Measurements from ENCODE around the gene SEC22B. TPM values are rescaled to one million over a fixed set of nuclear protein-coding genes. Genes with fewer than 3 reads are reported as not detected.
A peak's percentile ranks its signal among the peaks of the same experiment; 100 is the strongest.
"Not testable (repeated sequence)": the region's sequence is repeated elsewhere in the genome, so short reads cannot be mapped to it uniquely, and the experiment has no call there.

Gene SEC22B
- total RNA-seq, 1 experiment from 2014 or later = 25.8 TPM

DNA sequence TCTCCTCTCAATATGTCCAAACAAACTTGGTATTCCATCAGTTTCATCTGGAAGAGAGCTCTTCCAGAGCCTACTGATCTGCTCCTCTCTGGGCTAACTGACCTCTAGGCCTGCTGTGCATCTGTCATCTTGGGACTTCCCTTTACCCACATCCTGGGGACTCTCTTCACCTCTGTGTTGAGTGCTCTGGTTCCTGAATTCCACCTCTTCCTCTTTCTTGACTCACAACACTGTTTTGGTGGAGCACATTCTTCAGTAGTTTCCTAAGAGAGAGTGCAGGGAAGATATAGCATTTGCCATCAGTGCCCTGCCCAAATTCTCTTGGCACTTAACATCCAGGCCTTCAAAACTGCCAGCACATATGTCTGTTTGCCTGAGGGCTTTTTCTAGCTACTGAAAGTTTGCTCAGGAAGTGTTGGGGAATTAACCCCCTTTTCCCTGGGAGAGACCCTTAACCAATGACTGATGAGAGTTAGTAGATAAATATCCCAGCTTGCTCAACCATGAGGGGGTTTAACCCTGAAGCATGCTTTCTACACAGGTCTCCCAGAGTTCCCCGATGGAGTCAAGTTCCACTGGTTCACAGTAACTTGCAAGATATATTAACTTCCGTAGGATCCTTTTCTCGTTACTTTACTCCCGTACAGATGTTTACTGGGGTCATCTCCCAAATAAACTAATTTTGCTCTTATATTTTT is 52.4 kb downstream of the SEC22B start:
- H3K27ac Mint-ChIP-seq (ENCODE audit: unreplicated experiment); H3K9me3 Mint-ChIP-seq (ENCODE audit: unreplicated experiment); intact Hi-C loops (cut with micrococcal nuclease; ENCODE audit: unreplicated experiment); H3K27me3 Mint-ChIP-seq (ENCODE audit: insufficient read depth, unreplicated experiment); H3K4me1 ChIP-seq; H3K4me3 ChIP-seq (ENCODE audit: low read depth, low read length); H3K4me1 Mint-ChIP-seq (ENCODE audit: low read depth, unreplicated experiment); CTCF ChIA-PET; H3K9me3 ChIP-seq; BruUV-seq (replicated peaks); POLR2A ChIA-PET; H3K36me3 ChIP-seq (ENCODE audit: control insufficient read depth, insufficient read depth, low read length); DNase-seq; H3K4me3 Mint-ChIP-seq (ENCODE audit: unreplicated experiment); H3K36me3 Mint-ChIP-seq (ENCODE audit: insufficient read depth, unreplicated experiment); H3K27me3 ChIP-seq (replicated peaks; ENCODE audit: control insufficient read depth, insufficient read depth, low read length): not testable (repeated sequence)

DNA sequence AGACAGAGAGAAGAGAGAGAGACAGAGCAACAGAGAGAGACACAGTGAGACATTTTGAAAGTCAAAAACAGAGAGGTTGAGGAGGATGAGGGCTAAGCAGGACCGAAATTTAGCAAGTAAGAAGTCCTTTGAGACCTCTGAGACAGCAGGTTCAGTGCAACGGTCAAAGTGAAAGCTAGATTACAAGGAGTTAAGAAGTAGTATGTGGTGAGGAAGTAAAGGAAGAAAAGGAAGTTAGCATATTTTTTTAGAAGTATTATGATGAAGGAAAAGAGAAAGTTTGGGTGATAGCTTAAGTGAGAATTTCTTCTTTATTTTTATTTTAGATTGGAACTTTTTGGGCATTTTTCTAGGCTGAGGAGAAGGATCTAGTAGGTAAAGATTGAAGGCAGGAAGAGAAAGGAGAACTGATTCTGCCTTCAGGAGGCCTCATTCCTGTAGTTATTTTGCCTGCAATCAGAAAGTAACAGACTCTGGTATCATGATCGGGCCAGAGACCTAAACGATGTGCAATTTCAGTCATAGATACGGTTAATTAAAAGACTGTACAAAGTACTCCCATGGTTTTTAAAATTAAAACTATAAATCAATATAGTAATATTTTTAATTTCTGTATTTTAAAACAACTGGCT is 53.9 kb downstream of the SEC22B start:
- H3K27me3 Mint-ChIP-seq (ENCODE audit: insufficient read depth, unreplicated experiment); H3K36me3 Mint-ChIP-seq (ENCODE audit: insufficient read depth, unreplicated experiment); H3K4me3 ChIP-seq (ENCODE audit: low read depth, low read length); H3K27me3 ChIP-seq (replicated peaks; ENCODE audit: control insufficient read depth, insufficient read depth, low read length); H3K27ac Mint-ChIP-seq (ENCODE audit: unreplicated experiment); H3K4me3 Mint-ChIP-seq (ENCODE audit: unreplicated experiment); DNase-seq; H3K4me1 ChIP-seq; BruUV-seq (replicated peaks); H3K36me3 ChIP-seq (ENCODE audit: control insufficient read depth, insufficient read depth, low read length); H3K9me3 Mint-ChIP-seq (ENCODE audit: unreplicated experiment); H3K9me3 ChIP-seq; POLR2A ChIA-PET; intact Hi-C loops (cut with micrococcal nuclease; ENCODE audit: unreplicated experiment); CTCF ChIA-PET: not testable (repeated sequence)
- H3K4me1 Mint-ChIP-seq (ENCODE audit: low read depth, unreplicated experiment) = peaks cover 10% of the 10 kb centered on the region

DNA sequence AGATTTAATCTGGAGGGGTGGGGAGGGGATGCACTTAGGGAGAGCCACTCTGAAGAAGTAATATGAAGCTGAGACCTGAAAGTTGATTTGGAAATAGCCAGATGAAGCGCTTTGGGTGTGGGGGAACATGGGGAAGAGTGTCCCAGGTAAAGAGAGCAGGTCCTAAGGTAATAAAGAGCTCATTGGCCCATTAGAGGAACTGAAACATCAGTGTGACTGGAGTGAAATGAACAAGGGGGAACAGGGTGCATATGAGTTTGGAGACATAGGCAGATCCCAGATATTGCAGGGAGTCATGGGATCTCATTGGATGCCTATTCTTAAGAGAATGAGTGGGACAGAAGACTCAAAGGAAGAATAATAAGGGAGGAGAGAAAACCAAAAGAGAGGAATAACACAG is 54.5 kb downstream of the SEC22B start:
- H3K27ac Mint-ChIP-seq (ENCODE audit: unreplicated experiment); H3K36me3 Mint-ChIP-seq (ENCODE audit: insufficient read depth, unreplicated experiment); H3K4me3 Mint-ChIP-seq (ENCODE audit: unreplicated experiment); H3K9me3 ChIP-seq; H3K4me1 ChIP-seq; H3K9me3 Mint-ChIP-seq (ENCODE audit: unreplicated experiment); DNase-seq; H3K27me3 ChIP-seq (replicated peaks; ENCODE audit: control insufficient read depth, insufficient read depth, low read length); H3K4me3 ChIP-seq (ENCODE audit: low read depth, low read length); intact Hi-C loops (cut with micrococcal nuclease; ENCODE audit: unreplicated experiment); BruUV-seq (replicated peaks); H3K36me3 ChIP-seq (ENCODE audit: control insufficient read depth, insufficient read depth, low read length); H3K27me3 Mint-ChIP-seq (ENCODE audit: insufficient read depth, unreplicated experiment); CTCF ChIA-PET; POLR2A ChIA-PET: not testable (repeated sequence)
- H3K4me1 Mint-ChIP-seq (ENCODE audit: low read depth, unreplicated experiment) = peaks cover 11% of the 10 kb centered on the region

GRCh38 chr1:120120525-120120924 is 55.8 kb downstream of the SEC22B start:
- H3K4me1 ChIP-seq; intact Hi-C loops (cut with micrococcal nuclease; ENCODE audit: unreplicated experiment); H3K9me3 Mint-ChIP-seq (ENCODE audit: unreplicated experiment); CTCF ChIA-PET; H3K36me3 Mint-ChIP-seq (ENCODE audit: insufficient read depth, unreplicated experiment); H3K27me3 ChIP-seq (replicated peaks; ENCODE audit: control insufficient read depth, insufficient read depth, low read length); BruUV-seq (replicated peaks); H3K4me3 ChIP-seq (ENCODE audit: low read depth, low read length); H3K27ac Mint-ChIP-seq (ENCODE audit: unreplicated experiment); H3K27me3 Mint-ChIP-seq (ENCODE audit: insufficient read depth, unreplicated experiment); H3K9me3 ChIP-seq; POLR2A ChIA-PET; H3K36me3 ChIP-seq (ENCODE audit: control insufficient read depth, insufficient read depth, low read length); DNase-seq; H3K4me3 Mint-ChIP-seq (ENCODE audit: unreplicated experiment): not testable (repeated sequence)
- peaks cover 18% of the 10 kb centered on the region for H3K4me1 Mint-ChIP-seq (ENCODE audit: low read depth, unreplicated experiment)

DNA sequence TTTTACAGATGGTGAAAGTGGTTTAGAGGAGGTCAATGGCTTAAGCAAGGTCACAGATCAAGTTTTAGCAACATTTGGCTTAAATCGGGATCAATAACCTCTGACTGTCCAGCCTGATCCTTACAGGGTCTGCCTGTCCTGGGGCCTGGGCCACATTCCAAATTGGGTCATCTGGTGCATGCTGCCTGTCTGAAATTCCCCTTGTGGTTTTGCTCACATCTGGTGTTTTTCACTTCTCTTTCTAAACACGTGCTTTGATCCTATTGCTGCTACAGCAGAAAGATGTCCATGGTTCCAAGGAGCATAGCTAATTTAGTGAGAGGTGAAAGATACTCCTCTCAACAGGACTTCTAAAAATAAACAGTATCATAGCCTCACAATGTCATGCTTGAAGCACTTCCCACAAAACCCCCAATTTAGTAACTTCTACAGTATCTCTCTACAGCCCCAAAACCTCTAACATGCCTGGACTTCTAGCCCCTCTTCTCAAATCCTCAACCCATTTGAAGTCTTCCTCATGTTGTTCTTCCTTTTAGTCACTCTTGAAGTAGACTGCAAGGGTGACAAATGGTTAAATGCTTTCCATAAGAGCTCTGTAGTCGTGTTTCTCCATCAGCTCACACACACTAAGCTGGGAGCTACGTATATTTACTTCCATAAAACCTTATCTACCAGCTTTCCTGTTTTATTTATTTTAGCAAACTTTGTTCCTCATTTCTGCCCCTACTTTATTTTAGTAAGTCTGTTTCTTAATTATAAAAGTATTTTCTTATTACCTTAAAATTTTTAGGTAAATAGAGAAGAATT is 58.7 kb downstream of the SEC22B start:
- H3K9me3 Mint-ChIP-seq (ENCODE audit: unreplicated experiment); H3K36me3 Mint-ChIP-seq (ENCODE audit: insufficient read depth, unreplicated experiment); H3K27me3 ChIP-seq (replicated peaks; ENCODE audit: control insufficient read depth, insufficient read depth, low read length); CTCF ChIA-PET; DNase-seq; H3K36me3 ChIP-seq (ENCODE audit: control insufficient read depth, insufficient read depth, low read length); BruUV-seq (replicated peaks); H3K4me1 ChIP-seq; POLR2A ChIA-PET; H3K4me3 ChIP-seq (ENCODE audit: low read depth, low read length); H3K9me3 ChIP-seq; H3K27me3 Mint-ChIP-seq (ENCODE audit: insufficient read depth, unreplicated experiment); intact Hi-C loops (cut with micrococcal nuclease; ENCODE audit: unreplicated experiment): not testable (repeated sequence)
- Mint-ChIP-seq H3K4me1 (ENCODE audit: low read depth, unreplicated experiment) (peaks cover 18% of the 10 kb centered on the region), H3K4me3 (ENCODE audit: unreplicated experiment) (peak overlapping the region; percentile 12), H3K27ac (ENCODE audit: unreplicated experiment) (peak overlapping the region; percentile 57)

- H3K4me1 ChIP-seq; H3K27me3 Mint-ChIP-seq (ENCODE audit: insufficient read depth, unreplicated experiment); H3K27me3 ChIP-seq (replicated peaks; ENCODE audit: control insufficient read depth, insufficient read depth, low read length); H3K36me3 ChIP-seq (ENCODE audit: control insufficient read depth, insufficient read depth, low read length); H3K9me3 ChIP-seq; BruUV-seq (replicated peaks); H3K4me3 Mint-ChIP-seq (ENCODE audit: unreplicated experiment); H3K27ac Mint-ChIP-seq (ENCODE audit: unreplicated experiment); H3K9me3 Mint-ChIP-seq (ENCODE audit: unreplicated experiment); intact Hi-C loops (cut with micrococcal nuclease; ENCODE audit: unreplicated experiment); CTCF ChIA-PET; POLR2A ChIA-PET; H3K4me3 ChIP-seq (ENCODE audit: low read depth, low read length); H3K36me3 Mint-ChIP-seq (ENCODE audit: insufficient read depth, unreplicated experiment); DNase-seq: not testable (repeated sequence)
- H3K4me1 Mint-ChIP-seq (ENCODE audit: low read depth, unreplicated experiment) = peaks cover 25% of the 10 kb centered on the region
Observed at GRCh38 chr1:120116094-120116493, 60.2 kb downstream of the SEC22B start.

GRCh38 chr1:120113134-120113533 is 63.2 kb downstream of the SEC22B start:
- H3K9me3 Mint-ChIP-seq (ENCODE audit: unreplicated experiment); POLR2A ChIA-PET; H3K27ac Mint-ChIP-seq (ENCODE audit: unreplicated experiment); BruUV-seq (replicated peaks); H3K9me3 ChIP-seq; H3K4me3 Mint-ChIP-seq (ENCODE audit: unreplicated experiment); intact Hi-C loops (cut with micrococcal nuclease; ENCODE audit: unreplicated experiment); H3K36me3 Mint-ChIP-seq (ENCODE audit: insufficient read depth, unreplicated experiment); CTCF ChIA-PET; H3K36me3 ChIP-seq (ENCODE audit: control insufficient read depth, insufficient read depth, low read length); H3K27me3 Mint-ChIP-seq (ENCODE audit: insufficient read depth, unreplicated experiment); H3K4me3 ChIP-seq (ENCODE audit: low read depth, low read length); H3K4me1 ChIP-seq; DNase-seq; H3K27me3 ChIP-seq (replicated peaks; ENCODE audit: control insufficient read depth, insufficient read depth, low read length): not testable (repeated sequence)
- peaks cover 22% of the 10 kb centered on the region for H3K4me1 Mint-ChIP-seq (ENCODE audit: low read depth, unreplicated experiment)
